Sigmoid colon (tissue), 4 donors: Measurements from ENCODE around the gene AAMDC.

Experiments used
- EP300 ChIP-seq, 4 donors: sonication (generic); formaldehyde crosslinking; IDR thresholded peaks; one replicate each; pipeline ENCODE4 v1.6.1; 2017; ENCODE audit warnings: antibody characterized with exemption in 4 of 4
- POLR2A ChIP-seq, 2 donors: fragments of 450-650 bp; IDR thresholded peaks; one replicate each; pipeline ENCODE4 v1.6.1; 2016; ENCODE audit warnings: antibody characterized with exemption in 2 of 2, mild to moderate bottlenecking in 2 of 2, moderate library complexity in 2 of 2
- POLR2AphosphoS5 ChIP-seq, 4 donors: sonication (generic); formaldehyde crosslinking; IDR thresholded peaks; one replicate each; pipeline ENCODE4 v1.6.1; 2017; ENCODE audit warnings: antibody characterized with exemption in 4 of 4
- TF ChIP-seq, protein P1 (sequence below), 4 experiments: fragments of 450-650 bp in 3 of 4; fragments of 200-600 bp in 1 of 4; IDR thresholded peaks; one replicate each; pipeline ENCODE4 v1.5.1; 2016 to 2019; ENCODE audit warnings: antibody characterized with exemption in 4 of 4, mild to moderate bottlenecking in 3 of 4, moderate library complexity in 2 of 4

DNA sequence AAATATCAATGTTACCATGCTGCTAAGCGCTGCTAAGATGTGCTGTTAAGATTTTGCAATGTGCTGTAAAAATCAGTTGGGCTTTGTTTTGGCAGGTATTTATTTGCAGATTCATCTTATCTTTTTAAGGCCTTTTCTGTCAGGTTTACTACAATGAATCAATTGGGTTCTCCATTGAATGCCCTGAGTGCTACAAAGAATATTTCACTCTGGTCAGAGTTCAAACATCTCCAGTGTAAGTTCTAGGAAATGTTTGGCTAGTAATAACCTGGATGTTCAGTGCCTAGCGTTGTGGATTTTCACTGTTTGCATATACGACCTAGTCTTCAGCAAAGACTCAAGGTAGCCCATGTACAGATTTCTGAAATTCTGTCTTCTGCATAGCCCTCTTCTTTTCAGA lies 36.4 kb upstream of the AAMDC start:
- TF ChIP-seq, protein P1, sequence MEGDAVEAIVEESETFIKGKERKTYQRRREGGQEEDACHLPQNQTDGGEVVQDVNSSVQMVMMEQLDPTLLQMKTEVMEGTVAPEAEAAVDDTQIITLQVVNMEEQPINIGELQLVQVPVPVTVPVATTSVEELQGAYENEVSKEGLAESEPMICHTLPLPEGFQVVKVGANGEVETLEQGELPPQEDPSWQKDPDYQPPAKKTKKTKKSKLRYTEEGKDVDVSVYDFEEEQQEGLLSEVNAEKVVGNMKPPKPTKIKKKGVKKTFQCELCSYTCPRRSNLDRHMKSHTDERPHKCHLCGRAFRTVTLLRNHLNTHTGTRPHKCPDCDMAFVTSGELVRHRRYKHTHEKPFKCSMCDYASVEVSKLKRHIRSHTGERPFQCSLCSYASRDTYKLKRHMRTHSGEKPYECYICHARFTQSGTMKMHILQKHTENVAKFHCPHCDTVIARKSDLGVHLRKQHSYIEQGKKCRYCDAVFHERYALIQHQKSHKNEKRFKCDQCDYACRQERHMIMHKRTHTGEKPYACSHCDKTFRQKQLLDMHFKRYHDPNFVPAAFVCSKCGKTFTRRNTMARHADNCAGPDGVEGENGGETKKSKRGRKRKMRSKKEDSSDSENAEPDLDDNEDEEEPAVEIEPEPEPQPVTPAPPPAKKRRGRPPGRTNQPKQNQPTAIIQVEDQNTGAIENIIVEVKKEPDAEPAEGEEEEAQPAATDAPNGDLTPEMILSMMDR (IDR thresholded peaks at IDR 0.05): no peak
- TF ChIP-seq POLR2AphosphoS5 (IDR thresholded peaks at IDR 0.05): no peak
- TF ChIP-seq EP300 (IDR thresholded peaks at IDR 0.05): no peak
- no peak for TF ChIP-seq POLR2A (IDR thresholded peaks at IDR 0.05)
